Measurements from ENCODE around the gene NCK1.
A peak's percentile ranks its signal among the peaks of the same experiment; 100 is the strongest.
"Not testable (repeated sequence)": the region's sequence is repeated elsewhere in the genome, so short reads cannot be mapped to it uniquely, and the experiment has no call there.

NCK1 gene

GRCh38 chr3:136946978-136947377 lies 85.0 kb downstream of the NCK1 start:
- DNase-seq (ENCODE audit: low read depth, low spot score): no peak

DNA sequence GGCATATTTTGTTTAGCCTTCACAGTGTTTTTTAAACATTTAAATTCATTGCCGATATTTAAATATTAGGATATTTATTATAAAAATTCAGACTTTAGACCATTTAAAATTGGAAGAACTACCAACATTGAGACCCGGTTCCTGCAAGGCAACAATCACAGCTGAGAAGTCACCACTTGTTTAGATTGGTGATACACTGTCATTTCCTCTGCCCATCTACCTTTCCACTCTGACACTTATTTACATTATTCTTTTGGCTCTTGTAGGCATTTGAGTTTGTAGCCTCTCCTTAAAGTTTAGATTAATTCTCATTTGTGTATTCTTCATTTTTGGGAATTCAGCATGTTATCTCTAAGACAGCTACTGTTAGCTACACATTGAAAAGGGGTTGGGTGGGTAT lies 85.5 kb downstream of the NCK1 start:
- DNase-seq (ENCODE audit: low read depth, low spot score): no peak

- DNase-seq (ENCODE audit: low read depth, low spot score): no peak
These were observed 87.1 kb downstream of the NCK1 start for GRCh38 chr3:136949146-136949545.

DNA sequence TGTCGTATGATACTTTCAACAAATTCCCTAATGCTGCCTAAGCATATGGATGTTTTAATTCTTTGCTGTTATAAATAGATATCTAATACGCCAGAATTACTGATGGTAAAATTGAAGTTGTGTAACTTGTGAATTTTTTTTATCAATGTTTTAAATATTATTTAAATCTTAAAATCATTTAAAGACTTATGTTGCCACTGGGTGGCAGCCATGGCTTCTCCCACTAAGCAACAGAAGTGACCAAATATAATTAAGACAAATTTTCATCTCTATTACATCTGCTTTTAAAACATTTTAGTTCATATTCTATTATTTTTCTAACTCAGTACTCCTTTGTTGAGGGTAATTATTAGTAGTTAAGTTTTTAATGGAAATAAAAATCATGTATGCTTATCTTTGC lies 87.7 kb downstream of the NCK1 start:
- DNase-seq (ENCODE audit: low read depth, low spot score): no peak

- no peak for DNase-seq (ENCODE audit: low read depth, low spot score)
These were observed 88.6 kb downstream of the NCK1 start for GRCh38 chr3:136950623-136951022.

- no peak for DNase-seq (ENCODE audit: low read depth, low spot score)
These were observed 90.3 kb downstream of the NCK1 start for GRCh38 chr3:136952292-136952691.

DNA sequence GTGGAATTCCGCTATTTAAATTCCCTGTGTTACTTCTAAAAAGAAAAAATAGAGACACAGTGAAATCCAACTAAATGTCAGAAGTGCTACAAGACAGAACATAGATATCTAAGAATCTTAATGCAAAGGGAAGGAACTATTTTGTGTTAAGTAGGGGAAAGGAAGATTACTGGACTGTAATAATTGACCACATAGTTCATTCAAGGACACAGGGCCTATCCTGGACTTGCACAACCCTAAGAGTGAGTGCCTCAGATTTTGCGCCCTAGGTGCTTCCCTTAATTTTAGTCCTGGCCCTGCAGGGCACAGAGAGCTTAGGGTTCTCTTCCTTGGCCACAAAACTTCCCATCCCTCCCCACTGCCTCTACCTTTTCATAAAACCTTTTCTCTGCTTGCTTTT lies 92.2 kb downstream of the NCK1 start:
- peak; percentile 33 for DNase-seq (ENCODE audit: low read depth, low spot score)

GRCh38 chr3:136954980-136955780 lies 93.2 kb downstream of the NCK1 start:
- peak; percentile 58 for DNase-seq (ENCODE audit: low read depth, low spot score)

DNA sequence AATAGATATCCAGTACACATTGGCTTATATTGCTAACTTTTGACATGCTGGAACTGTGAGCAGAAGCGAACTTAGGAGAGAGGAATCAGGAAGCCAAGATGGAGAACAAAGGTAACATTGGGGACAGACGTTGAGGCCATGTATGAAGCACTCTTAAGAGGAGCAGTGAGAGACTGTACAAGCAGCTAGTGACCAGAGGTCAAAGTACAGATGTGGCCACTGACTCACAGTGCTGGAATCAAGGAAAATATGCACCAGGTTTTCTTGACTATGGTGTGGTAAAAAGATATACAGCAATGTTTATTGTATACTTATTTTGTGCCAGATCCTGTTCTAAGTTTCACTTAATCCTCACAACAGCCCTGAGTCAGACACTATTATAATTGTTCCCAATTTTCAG lies 93.8 kb downstream of the NCK1 start:
- DNase-seq (ENCODE audit: low read depth, low spot score): peak; percentile 75

DNA sequence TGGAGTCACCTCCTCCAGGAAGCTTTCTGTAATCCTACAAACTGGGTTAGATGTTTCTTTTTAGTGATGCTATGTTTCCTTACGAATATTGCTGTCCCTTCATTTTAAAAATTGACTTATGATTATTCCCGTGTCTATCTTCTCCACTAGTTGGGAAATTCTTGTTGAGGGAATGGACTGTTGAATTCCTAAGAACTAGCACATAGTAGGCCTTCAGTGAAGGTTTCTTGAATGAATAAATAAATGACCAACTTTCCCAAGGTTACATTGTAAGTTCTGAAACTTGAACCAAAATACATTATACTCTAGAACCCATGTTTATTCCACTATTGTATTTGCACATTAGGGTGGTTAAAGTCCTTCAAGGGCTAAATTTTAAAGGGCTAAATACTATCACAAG lies 95.0 kb downstream of the NCK1 start:
- no peak for DNase-seq (ENCODE audit: low read depth, low spot score)

DNA sequence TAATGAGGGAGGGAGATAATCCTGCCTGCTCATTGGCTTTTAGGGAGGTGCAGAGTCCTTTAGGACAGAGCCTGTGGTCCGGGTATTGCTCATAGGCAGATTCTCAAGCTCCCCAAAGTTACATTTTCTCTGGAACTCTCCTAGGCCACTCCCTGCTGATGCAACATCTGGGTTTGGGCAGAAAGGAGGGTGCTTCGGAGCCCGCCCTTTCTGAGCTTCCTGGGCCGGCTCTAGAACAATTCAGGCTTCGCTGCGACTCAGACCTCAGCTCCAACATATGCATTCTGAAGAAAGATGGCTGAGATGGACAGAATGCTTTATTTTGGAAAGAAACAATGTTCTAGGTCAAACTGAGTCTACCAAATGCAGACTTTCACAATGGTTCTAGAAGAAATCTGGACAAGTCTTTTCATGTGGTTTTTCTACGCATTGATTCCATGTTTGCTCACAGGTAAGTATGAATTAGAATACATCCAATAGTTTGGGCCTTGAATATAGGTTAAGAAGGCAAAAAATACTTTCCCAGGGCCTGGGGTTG lies 95.8 kb downstream of the NCK1 start, which contains the start of gene IL20RB:
Gene IL20RB, plus strand, starts transcription at position 233 of the 538 bp plus-strand sequence. Its CDS starts 131 bp downstream, at position 364.
- no peak for DNase-seq (ENCODE audit: low read depth, low spot score)

GRCh38 chr3:136958939-136959338 lies 96.9 kb downstream of the NCK1 start:
- DNase-seq (ENCODE audit: low read depth, low spot score): no peak

DNA sequence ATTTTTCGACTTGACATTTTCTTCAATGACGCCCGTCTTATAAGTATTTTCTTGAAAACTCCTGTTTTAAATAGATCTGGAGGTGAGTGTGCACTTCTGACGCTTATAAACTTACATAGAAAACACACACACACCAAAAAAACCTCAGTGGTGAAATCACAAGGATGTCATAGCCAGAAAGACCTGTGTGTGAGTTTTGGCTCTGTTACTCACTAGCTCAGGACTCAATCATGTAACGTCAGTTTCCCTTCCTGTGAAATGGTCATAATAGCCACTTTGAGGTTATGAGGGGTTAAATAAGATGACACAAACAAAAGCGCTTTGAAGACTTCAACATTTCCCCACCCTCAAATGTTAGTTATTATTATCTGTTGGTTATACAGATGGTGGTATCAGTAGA lies 97.6 kb downstream of the NCK1 start:
- DNase-seq (ENCODE audit: low read depth, low spot score): no peak

DNA sequence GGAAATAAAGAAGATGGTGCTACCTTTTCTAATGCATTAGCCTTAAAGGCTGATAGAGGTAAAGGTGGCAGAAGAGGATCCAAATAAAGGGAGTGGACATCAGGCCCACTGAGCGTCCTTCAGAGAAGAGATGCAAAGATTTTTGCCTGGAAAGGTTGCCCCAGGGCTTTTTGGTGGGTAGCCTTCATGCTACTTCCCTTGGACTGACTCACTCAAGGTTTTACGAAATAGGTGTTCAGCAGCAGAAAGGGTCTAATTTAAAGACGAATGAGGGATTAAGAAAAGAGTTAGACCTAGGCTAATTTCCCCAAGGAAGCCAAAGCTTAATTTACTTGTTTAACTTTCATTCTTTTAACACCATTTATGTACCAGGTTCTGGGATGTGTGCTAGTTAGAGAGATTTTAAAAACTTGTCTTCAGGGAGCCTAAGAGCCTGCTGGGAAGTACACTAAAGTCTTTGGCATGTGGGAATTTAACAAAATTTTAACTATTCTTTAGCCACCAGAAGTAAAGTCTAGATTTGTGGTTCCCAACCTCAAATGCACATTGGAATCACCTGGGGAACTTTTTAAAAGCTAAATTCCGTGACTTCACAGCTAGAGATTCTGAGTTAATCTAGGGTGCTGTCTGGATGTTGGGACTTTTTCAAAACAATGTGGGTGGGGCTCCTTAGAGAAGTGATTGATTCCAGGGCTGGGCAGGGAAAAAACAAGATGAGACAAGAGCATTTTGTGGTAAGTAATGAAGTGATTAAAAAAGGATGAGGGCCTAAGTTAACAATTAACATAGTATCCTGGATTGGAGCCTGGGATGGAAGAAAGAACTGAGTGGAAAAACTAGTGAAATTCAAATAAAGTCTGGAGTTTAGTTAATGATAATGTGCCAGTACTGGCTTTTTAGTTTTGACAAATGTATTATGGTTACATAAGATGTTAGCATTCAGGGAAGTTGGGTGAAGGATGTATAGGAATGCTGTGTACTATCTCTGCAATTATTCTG lies 99.1 kb downstream of the NCK1 start:
- DNase-seq (ENCODE audit: low read depth, low spot score): peak; percentile 35

DNA sequence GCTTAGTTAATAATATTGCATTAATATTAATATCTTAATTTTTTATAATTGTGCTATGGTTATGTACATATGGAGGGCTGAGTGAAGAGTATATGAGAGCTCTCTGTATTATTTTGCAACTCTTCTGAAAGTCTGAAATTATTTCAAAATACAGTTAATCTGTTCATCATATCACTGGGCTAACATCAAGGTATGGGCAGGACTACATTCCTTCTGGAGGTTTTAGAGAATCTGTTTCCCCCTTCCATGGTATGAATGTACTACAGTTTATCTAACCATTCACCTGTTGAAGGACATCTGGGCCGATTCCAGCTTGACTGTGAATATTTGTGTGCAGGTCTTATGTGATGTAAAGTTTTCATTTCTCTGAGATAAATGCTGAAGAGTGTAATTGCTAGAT lies 100.9 kb downstream of the NCK1 start:
- DNase-seq (ENCODE audit: low read depth, low spot score): no peak

DNA sequence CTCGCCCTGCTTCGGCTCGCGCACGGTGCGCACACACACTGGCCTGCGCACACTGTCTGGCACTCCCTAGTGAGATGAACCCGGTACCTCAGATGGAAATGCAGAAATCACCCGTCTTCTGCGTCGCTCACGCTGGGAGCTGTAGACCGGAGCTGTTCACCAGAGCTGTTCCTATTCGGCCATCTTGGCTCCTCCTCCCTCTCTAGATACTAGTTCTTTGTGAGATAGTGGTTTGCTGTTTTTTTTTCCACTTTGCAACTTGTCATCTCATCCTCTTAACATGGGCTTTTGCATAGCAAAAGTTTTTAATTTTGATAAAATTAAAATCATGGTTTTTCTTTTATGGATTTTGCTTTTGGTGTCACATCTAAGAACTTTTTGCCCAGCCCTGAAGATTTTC lies 107.5 kb downstream of the NCK1 start:
- not testable (repeated sequence) for DNase-seq (ENCODE audit: low read depth, low spot score)

DNA sequence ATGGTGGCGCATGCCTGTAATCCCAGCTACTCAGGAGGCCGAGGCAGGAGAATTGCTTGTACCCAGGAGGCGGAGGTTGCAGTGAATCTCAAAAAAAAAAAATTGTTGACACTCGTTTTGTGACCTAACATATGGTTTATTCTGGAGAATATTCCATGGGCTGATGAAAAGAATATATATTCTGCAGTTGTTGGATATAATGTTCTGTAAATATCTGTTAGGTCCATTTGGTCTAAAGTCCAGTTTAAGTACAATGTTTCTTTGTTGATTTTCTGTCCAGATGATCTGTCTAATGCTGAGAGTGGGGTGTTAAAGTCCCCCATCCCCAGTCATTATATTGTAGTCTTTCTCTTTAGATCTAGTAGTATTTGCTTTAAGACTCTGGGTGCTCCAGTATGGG lies 111.3 kb downstream of the NCK1 start:
- DNase-seq (ENCODE audit: low read depth, low spot score): no peak

DNA sequence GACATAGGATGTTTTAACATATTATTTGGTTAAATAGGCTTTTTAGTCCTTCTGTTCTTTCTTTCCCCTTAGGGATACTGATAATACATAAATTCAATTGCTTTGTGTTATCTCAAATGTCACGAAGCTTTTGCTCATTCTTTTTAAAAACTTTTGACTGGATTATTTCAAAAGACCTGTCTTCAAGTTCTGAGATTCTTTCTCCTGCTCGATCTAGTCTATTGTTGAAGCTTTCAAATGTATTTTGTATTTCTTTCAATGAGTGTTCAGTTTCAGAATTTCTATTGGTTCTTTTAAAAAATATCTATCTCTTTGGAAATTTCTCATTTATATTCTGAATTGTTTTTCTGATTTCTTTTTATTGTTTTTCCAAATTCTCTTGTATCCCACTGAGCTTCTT lies 112.7 kb downstream of the NCK1 start:
- DNase-seq (ENCODE audit: low read depth, low spot score): no peak

GRCh38 chr3:136979204-136979603 lies 117.2 kb downstream of the NCK1 start:
- DNase-seq (ENCODE audit: low read depth, low spot score): no peak

DNA sequence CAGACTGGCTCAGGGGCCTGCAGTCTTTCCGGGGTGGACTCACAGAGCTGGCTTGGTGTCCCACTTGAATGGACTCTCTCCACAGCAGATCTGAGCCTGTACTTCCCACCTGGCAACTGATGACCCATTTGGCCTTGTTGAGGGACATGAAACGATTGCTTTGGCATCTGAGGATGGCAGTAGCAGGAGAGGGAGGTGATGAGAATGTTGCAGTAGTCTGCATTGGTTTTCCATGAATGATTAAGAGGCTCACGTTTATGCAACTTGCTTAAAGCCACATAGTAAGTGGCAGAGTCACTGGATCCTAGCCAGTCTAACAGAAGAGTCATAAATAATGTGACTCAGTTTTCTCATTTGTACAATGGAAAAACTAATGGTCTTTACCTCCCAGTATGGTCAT lies 117.7 kb downstream of the NCK1 start:
- no peak for DNase-seq (ENCODE audit: low read depth, low spot score)

DNA sequence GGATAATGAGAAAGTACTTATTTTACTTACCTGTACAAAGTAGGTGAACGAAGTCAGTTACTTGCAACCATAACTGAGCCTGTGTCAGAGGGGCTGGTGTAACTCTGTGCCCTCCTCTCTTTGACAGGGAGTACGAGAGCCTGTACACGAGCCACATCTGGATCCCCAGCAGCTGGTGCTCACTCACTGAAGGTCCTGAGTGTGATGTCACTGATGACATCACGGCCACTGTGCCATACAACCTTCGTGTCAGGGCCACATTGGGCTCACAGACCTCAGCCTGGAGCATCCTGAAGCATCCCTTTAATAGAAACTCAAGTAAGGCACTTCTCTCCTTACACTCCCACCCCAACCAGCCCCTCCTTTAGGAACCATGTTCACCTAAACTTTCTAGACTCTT lies 120.0 kb downstream of the NCK1 start:
- DNase-seq (ENCODE audit: low read depth, low spot score): no peak

- DNase-seq (ENCODE audit: low read depth, low spot score): no peak
These were observed 120.6 kb downstream of the NCK1 start for GRCh38 chr3:136982520-136983138.
